Activated T-cell treated with anti-CD3 and anti-CD28 coated beads, Interleukin-2, amount 50 U/mL, for 72 hours (primary cell): ENCODE measurements around the gene COL15A1. TPM values are rescaled to one million over a fixed set of nuclear protein-coding genes. Genes with fewer than 3 reads are reported as not detected.

Source experiments
- ATAC-seq, 2 donors: fragments of 150-1000 bp; cut with Tn5 transposase; replicated peaks in 1 of 2; 2 replicates each; pipeline ENCODE4 v1.10.0; 2021; ENCODE audit warnings: moderate library complexity in 2 of 2, mild to moderate bottlenecking in 1 of 2
- DNase-seq, 2 donors: peaks; one replicate each; pipeline ENCODE4 v3.0.0; 2021 to 2022; ENCODE audit warnings: mixed read lengths in 1 of 2
- H3K27ac Mint-ChIP-seq: one replicate; pipeline ENCODE4 v1.8.0; 2022; ENCODE audit warnings: mild to moderate bottlenecking, moderate library complexity, mixed read lengths
- H3K27me3 Mint-ChIP-seq: one replicate; pipeline ENCODE4 v1.8.0; 2022; ENCODE audit warnings: low read depth, mixed read lengths
- H3K36me3 Mint-ChIP-seq, 2 donors: one replicate each; pipeline ENCODE4 v1.8.0; 2022; ENCODE audit warnings: mixed read lengths in 2 of 2, mild to moderate bottlenecking in 1 of 2; ENCODE audit not compliant: insufficient read depth in 2 of 2
- H3K4me1 Mint-ChIP-seq: one replicate; pipeline ENCODE4 v1.8.0; 2022; ENCODE audit warnings: low read depth, mixed read lengths
- H3K4me3 Mint-ChIP-seq, 2 donors: one replicate each; pipeline ENCODE4 v1.8.0; 2022; ENCODE audit warnings: mild to moderate bottlenecking in 2 of 2, mixed read lengths in 2 of 2, moderate library complexity in 2 of 2
- H3K9me3 Mint-ChIP-seq, 2 donors: one replicate each; pipeline ENCODE4 v1.8.0; 2022; ENCODE audit warnings: mixed read lengths in 2 of 2
- total RNA-seq, 2 donors: library from RNA; stranded (reverse); gene quantifications; one replicate each; pipeline ENCODE4 v1.2.3, GENCODE V29; 2022

The COL15A1 gene
- total RNA-seq, 2 donors from 2014 or later, result 0.19 to 0.30 TPM

GRCh38 chr9:98940276-98940675 lies 3.4 kb upstream of the COL15A1 start:
- Mint-ChIP-seq H3K27ac (no peak overlapping the region), H3K36me3 (no peaks in the 10 kb centered on the region), H3K27me3 (peaks cover 81% of the 10 kb centered on the region), H3K9me3 (no peaks in the 10 kb centered on the region), H3K4me1 (peaks cover 15% of the 10 kb centered on the region), H3K4me3 (no peak overlapping the region)
- ATAC-seq (no peak), DNase-seq (no peak)

DNA sequence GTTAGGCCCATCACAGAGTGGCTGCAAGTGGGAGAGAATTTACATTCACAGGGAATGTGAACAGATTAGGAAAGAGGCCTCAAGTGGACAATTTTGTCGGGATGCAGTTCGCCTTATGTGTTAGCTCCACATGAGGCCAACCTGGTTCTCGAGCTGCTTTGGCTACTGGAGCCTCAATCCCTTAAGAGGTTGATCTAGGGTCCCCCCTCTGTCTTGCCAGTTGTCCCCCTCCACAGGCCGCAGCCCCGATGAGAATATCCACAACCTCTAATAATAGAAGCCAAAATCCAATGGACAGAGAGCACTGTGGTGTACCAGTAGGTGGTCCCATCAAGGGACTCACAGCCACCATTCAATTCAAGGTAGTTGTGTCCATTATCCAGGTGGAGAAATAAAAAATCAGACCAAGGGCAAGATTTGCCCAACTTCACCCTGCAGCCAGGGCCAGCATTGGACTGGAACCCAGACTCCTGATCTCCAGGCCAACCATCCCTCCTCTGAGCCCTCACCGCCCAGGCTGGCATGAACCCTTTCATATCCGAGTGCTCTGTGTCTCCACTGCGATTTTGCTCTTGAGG lies 1.7 kb upstream of the COL15A1 start:
- Mint-ChIP-seq H3K4me3 (no peak overlapping the region), H3K27me3 (peaks cover 83% of the 10 kb centered on the region), H3K27ac (no peak overlapping the region), H3K9me3 (no peaks in the 10 kb centered on the region), H3K4me1 (peaks cover 15% of the 10 kb centered on the region), H3K36me3 (no peaks in the 10 kb centered on the region)
- ATAC-seq (no peak), DNase-seq (no peak)

DNA sequence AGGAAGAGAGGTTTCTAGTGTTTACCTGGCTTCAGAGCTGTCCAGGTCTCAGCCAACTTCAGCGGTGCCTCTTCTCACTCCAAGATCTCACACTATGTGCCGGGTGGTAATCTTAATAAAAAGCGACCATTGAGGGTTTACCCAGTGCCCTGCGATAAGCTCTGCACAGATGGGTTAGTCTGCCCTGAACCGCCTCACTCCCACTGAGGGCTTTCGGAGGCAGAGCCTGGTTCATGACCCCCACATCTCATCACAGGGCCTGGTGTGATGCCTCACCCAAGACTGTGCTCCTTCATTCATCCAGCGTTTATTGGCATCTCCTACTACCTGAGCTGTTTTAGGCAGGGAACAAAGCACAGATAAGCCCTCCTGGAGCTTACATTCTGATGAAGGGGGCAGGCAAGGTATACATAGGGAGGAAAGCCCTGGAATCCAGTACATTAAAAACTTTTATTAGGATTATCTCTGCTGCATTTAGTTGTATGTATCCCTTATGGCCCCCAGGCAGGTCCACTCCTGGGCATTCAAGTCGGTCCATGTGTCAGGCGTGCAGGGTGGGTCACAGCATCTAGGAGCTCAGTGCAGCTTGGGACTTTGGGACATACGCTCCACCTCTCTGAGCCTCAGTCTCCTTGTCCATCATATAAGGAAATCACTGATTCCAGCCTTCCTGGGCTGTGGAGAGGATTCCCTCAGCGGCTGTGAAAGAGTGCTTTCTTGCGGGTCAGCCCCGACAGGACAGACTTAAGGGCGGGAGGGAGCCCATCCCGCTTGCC lies 613 bp upstream of the COL15A1 start:
- H3K27ac Mint-ChIP-seq, result no peak overlapping the region
- H3K36me3 Mint-ChIP-seq, result no peaks in the 10 kb centered on the region
- H3K4me3 Mint-ChIP-seq, result peak overlapping the region; percentile 25 to 74
- H3K9me3 Mint-ChIP-seq, result no peaks in the 10 kb centered on the region
- ATAC-seq (no peak), DNase-seq (no peak)
- H3K4me1 Mint-ChIP-seq, result peaks cover 15% of the 10 kb centered on the region
- H3K27me3 Mint-ChIP-seq, result peaks cover 79% of the 10 kb centered on the region

GRCh38 chr9:98944057-98944733 lies 488 bp downstream of the COL15A1 start:
- peak; percentile 17 to 25 for ATAC-seq
- no peaks in the 10 kb centered on the region for H3K36me3 Mint-ChIP-seq
- H3K27ac Mint-ChIP-seq, result no peak overlapping the region
- peak; percentile 3 to 9 for DNase-seq
- no peaks in the 10 kb centered on the region for H3K9me3 Mint-ChIP-seq
- H3K4me3 Mint-ChIP-seq, result peak overlapping the region; percentile 77 to 82
- peaks cover 15% of the 10 kb centered on the region for H3K4me1 Mint-ChIP-seq
- H3K27me3 Mint-ChIP-seq, result peaks cover 73% of the 10 kb centered on the region

DNA sequence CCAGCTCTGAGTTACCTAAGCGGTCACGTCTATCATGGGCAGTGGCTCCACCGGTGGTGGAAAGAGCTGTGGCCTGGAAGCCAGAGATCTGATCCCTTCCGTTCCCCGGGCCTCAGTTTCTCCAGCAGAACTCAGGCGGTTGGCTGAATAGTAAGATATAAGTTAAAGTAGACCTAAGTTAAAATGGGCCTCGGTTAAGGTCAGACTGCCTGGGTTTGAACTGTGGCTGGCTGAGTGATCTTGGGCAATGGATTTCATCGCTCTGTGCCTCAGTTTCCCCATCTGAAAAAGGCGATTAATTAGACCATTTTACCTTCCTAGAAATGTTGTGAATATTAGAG lies 997 bp downstream of the COL15A1 start:
- H3K4me3 Mint-ChIP-seq, result peak overlapping the region; percentile 77 to 82
- no peak for ATAC-seq
- DNase-seq, result no peak
- H3K9me3 Mint-ChIP-seq, result no peaks in the 10 kb centered on the region
- H3K27ac Mint-ChIP-seq, result no peak overlapping the region
- peaks cover 73% of the 10 kb centered on the region for H3K27me3 Mint-ChIP-seq
- no peaks in the 10 kb centered on the region for H3K36me3 Mint-ChIP-seq
- H3K4me1 Mint-ChIP-seq, result peaks cover 15% of the 10 kb centered on the region

DNA sequence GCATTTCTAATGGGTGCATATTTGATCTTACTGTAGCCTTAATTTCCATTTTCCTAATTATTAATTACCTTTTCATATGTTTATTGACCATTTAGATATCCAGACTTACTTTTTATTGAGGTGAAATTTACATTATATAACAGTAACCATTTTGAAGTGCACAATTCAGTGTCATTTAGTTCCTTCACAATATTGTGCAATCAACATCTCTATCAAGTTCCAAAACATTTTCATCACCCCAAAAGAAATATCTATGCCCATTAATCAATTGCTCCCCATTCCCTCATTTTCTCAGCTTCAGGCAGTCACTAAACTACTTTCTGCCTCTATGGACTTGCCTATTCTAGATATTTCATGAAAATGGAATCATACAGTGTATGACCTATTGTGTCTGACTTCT lies 5.9 kb downstream of the COL15A1 start:
- H3K9me3 Mint-ChIP-seq, result peaks cover 0 to 1% of the 10 kb centered on the region in 2 donors
- DNase-seq (no peak), ATAC-seq (no peak)
- H3K4me3 Mint-ChIP-seq, result no peak overlapping the region
- peaks cover 2% of the 10 kb centered on the region for H3K4me1 Mint-ChIP-seq
- peaks cover 0 to 1% of the 10 kb centered on the region in 2 donors for H3K36me3 Mint-ChIP-seq
- H3K27ac Mint-ChIP-seq, result no peak overlapping the region
- H3K27me3 Mint-ChIP-seq, result peaks cover 45% of the 10 kb centered on the region

GRCh38 chr9:98950262-98950661 lies 6.6 kb downstream of the COL15A1 start:
- H3K27me3 Mint-ChIP-seq, result peaks cover 38% of the 10 kb centered on the region
- H3K27ac Mint-ChIP-seq, result no peak overlapping the region

GRCh38 chr9:98951967-98952366 lies 8.3 kb downstream of the COL15A1 start:
- no peak for DNase-seq
- no peaks in the 10 kb centered on the region for H3K4me1 Mint-ChIP-seq
- H3K27ac Mint-ChIP-seq, result no peak overlapping the region
- ATAC-seq, result no peak
- H3K36me3 Mint-ChIP-seq, result peaks cover 0 to 1% of the 10 kb centered on the region in 2 donors
- H3K9me3 Mint-ChIP-seq, result peaks cover 1% of the 10 kb centered on the region in 2 donors
- H3K27me3 Mint-ChIP-seq, result peaks cover 31% of the 10 kb centered on the region
- H3K4me3 Mint-ChIP-seq, result no peak overlapping the region

More at GRCh38 chr9:98950262-98950661, 6.6 kb downstream of the COL15A1 start:
- Mint-ChIP-seq H3K4me1 (no peaks in the 10 kb centered on the region), H3K36me3 (peaks cover 0 to 1% of the 10 kb centered on the region in 2 donors), H3K9me3 (peaks cover 0 to 1% of the 10 kb centered on the region in 2 donors), H3K4me3 (no peak overlapping the region)
- DNase-seq (no peak), ATAC-seq (no peak)

DNA sequence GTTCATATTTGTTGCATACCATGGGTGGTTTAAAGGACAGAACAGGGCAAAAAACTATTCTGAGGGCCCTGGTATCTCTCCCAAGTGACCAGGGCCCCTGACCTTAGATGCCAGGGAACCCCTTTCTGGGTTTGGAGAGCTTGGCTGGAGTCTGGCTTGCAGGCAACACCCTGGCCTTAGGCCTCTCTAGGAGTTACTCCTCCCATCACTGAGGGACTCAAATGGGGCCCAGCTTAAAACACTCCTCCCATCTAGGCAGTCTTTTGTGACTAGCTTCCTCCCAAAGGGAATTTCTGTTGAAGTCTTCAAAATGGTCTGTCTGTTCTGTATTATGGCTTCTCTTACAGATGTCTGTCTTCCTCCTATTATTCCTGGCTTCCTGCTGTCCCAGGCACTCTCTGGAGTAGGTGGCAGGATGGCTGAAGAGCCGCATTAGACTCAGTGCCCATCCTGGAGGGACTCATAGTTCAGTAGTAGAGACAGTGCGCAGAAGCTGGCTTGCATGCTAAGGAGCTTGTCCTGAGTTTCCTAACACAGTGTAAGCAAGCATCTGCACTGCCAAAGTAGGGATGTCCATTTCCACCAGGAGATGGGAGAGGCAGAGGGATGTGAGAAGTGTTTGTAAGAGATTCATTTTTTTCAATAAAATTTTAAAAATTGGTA lies 10.0 kb downstream of the COL15A1 start:
- peaks cover 1 to 3% of the 10 kb centered on the region in 2 donors for H3K9me3 Mint-ChIP-seq
- H3K4me1 Mint-ChIP-seq, result no peaks in the 10 kb centered on the region
- ATAC-seq (no peak), DNase-seq (no peak)
- peaks cover 1 to 3% of the 10 kb centered on the region in 2 donors for H3K36me3 Mint-ChIP-seq
- peaks cover 24% of the 10 kb centered on the region for H3K27me3 Mint-ChIP-seq
- no peak overlapping the region for H3K27ac Mint-ChIP-seq
- no peak overlapping the region for H3K4me3 Mint-ChIP-seq

GRCh38 chr9:98954244-98954610 lies 10.5 kb downstream of the COL15A1 start:
- ATAC-seq (no peak), DNase-seq (no peak)
- peaks cover 24% of the 10 kb centered on the region for H3K27me3 Mint-ChIP-seq
- H3K27ac Mint-ChIP-seq, result no peak overlapping the region
- no peaks in the 10 kb centered on the region for H3K4me1 Mint-ChIP-seq
- H3K36me3 Mint-ChIP-seq, result peaks cover 1 to 3% of the 10 kb centered on the region in 2 donors
- H3K4me3 Mint-ChIP-seq, result no peak overlapping the region
- peaks cover 1 to 3% of the 10 kb centered on the region in 2 donors for H3K9me3 Mint-ChIP-seq

GRCh38 chr9:98955259-98955658 lies 11.6 kb downstream of the COL15A1 start:
- Mint-ChIP-seq H3K4me1 (no peaks in the 10 kb centered on the region), H3K4me3 (no peak overlapping the region), H3K36me3 (peaks cover 1 to 3% of the 10 kb centered on the region in 2 donors), H3K27ac (no peak overlapping the region), H3K9me3 (peaks cover 1 to 3% of the 10 kb centered on the region in 2 donors), H3K27me3 (peaks cover 32% of the 10 kb centered on the region)
- DNase-seq, result no peak
- no peak for ATAC-seq

- Mint-ChIP-seq H3K27me3 (peaks cover 29% of the 10 kb centered on the region), H3K36me3 (peaks cover 1 to 3% of the 10 kb centered on the region in 2 donors), H3K4me3 (no peak overlapping the region), H3K4me1 (no peaks in the 10 kb centered on the region), H3K9me3 (peaks cover 1 to 3% of the 10 kb centered on the region in 2 donors), H3K27ac (no peak overlapping the region)
- ATAC-seq (no peak), DNase-seq (no peak)
Observed at GRCh38 chr9:98957826-98958225, 14.1 kb downstream of the COL15A1 start.
